GM12891 (cell line): ENCODE measurements around the gene TTC13.

ENCODE experiments used
- POLR2A ChIP-seq: IDR thresholded peaks from 2 replicates; pipeline ENCODE4 v1.6.1; 2011; ENCODE audit warnings: low read depth, low read length, control low read depth
- POLR2AphosphoS5 ChIP-seq: IDR thresholded peaks from 2 replicates; pipeline ENCODE4 v1.6.1; 2011; ENCODE audit warnings: low read depth, low read length, control low read depth
- TAF1 ChIP-seq: IDR thresholded peaks from 2 replicates; pipeline ENCODE4 v1.6.1; 2011; ENCODE audit warnings: low read depth, low read length, control low read depth

- TF ChIP-seq POLR2A (no peak), POLR2AphosphoS5 (no peak), TAF1 (no peak)
These were observed 110.5 kb downstream of the TTC13 start, which contains the start of gene C1orf198 for GRCh38 chr1:230867903-230868735.
